HG03439 (cell line): ENCODE data around the gene IL25.
"Not testable (repeated sequence)": the region's sequence is repeated elsewhere in the genome, so short reads cannot be mapped to it uniquely, and the experiment has no call there.

Source experiments
- ATAC-seq: cut with Tn5 transposase; IDR thresholded peaks from one replicate; pipeline ENCODE4 v1.9.1; 2021; ENCODE audit warnings: mild to moderate bottlenecking, moderate library complexity; ENCODE audit not compliant: unreplicated experiment

Gene IL25

DNA sequence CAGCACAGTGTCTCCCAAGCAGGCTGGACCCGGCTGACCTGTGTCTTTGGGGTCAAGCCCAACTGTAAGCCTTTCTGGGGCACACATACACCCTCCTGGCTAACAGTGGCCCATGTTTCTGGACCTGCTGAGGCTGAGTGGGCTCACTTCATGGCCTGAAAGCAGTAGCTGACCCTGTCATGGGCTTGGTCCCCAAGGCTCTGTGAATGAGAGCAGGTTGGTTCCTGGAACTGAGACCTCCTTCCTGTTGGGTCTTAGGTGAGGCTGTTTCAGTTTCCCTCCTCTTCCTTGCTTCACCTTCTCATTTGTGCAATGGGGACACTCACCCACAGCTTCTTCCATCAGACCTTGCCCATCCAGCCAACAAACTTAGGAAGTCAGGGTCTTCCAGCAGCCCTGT, 744 bp upstream of the IL25 start:
- no peak for ATAC-seq

DNA sequence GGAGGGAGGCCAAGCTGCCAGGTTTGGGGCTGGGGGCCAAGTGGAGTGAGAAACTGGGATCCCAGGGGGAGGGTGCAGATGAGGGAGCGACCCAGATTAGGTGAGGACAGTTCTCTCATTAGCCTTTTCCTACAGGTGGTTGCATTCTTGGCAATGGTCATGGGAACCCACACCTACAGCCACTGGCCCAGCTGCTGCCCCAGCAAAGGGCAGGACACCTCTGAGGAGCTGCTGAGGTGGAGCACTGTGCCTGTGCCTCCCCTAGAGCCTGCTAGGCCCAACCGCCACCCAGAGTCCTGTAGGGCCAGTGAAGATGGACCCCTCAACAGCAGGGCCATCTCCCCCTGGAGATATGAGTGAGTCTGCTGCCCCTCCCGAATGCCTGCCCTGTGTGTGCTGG, 432 bp downstream of the IL25 start:
- no peak for ATAC-seq

DNA sequence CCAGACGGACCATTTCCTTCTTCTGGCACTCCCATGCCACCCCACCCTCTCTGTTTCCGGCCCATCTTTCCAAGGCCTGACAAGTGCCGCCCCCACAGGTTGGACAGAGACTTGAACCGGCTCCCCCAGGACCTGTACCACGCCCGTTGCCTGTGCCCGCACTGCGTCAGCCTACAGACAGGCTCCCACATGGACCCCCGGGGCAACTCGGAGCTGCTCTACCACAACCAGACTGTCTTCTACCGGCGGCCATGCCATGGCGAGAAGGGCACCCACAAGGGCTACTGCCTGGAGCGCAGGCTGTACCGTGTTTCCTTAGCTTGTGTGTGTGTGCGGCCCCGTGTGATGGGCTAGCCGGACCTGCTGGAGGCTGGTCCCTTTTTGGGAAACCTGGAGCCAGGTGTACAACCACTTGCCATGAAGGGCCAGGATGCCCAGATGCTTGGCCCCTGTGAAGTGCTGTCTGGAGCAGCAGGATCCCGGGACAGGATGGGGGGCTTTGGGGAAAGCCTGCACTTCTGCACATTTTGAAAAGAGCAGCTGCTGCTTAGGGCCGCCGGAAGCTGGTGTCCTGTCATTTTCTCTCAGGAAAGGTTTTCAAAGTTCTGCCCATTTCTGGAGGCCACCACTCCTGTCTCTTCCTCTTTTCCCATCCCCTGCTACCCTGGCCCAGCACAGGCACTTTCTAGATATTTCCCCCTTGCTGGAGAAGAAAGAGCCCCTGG, 3.1 kb downstream of the IL25 start:
- no peak for ATAC-seq

DNA sequence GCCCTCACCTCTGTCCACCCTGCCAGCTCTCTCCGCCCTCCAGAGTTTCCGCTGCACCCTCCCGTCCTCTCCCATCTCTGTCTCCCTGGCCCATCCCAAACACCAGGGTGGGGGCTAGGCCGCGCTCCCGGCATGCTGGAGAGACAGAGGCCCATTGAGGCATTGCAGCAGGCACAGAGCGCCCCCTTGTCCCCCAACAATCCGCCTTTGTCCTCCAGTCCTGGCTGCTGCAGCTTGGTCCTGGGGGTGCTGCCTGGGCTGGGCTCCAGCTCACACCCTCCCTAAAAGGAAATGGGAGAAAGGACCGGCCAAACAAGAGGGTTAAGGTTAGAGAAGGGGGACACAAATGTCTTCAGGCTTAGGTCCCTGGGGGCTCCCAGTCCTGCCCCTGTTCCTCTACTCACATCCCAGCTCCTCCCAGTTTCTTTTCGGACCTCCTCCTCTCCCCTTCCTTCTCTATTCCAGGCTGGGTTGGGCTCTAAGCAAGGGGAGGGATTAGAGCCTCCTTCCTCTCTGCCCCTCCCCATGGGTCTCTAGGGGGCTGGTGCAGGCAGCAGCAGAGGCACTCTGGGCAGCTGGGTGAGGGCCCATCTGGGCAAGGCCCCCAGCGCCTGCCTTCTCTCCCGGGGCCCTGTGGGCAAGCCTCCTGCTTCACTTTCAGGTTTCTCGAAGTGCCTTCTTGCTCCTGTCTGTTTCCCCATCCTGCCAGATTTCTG, 4.0 kb downstream of the IL25 start, which contains the start of gene CMTM5:
Gene CMTM5, plus strand, starts transcription at position 565 of the 716 bp plus-strand sequence. CDS start 206 bp downstream, outside the sequence.
- no peak for ATAC-seq

DNA sequence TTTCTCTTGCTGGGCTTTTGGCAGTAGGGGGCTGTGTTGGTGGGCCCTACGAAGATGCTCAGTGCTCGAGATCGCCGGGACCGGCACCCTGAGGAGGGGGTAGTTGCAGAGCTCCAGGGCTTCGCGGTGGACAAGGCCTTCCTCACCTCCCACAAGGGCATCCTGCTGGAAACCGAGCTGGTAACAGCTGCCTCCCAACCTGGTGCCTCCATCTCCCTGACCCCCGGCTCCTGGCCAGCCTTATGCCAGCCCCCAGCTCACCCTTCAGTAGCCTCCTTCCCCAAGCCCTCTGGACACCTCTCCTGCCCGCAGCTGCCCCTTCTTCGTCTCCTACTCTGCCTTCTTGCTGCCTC, 4.6 kb downstream of the IL25 start:
- no peak for ATAC-seq

DNA sequence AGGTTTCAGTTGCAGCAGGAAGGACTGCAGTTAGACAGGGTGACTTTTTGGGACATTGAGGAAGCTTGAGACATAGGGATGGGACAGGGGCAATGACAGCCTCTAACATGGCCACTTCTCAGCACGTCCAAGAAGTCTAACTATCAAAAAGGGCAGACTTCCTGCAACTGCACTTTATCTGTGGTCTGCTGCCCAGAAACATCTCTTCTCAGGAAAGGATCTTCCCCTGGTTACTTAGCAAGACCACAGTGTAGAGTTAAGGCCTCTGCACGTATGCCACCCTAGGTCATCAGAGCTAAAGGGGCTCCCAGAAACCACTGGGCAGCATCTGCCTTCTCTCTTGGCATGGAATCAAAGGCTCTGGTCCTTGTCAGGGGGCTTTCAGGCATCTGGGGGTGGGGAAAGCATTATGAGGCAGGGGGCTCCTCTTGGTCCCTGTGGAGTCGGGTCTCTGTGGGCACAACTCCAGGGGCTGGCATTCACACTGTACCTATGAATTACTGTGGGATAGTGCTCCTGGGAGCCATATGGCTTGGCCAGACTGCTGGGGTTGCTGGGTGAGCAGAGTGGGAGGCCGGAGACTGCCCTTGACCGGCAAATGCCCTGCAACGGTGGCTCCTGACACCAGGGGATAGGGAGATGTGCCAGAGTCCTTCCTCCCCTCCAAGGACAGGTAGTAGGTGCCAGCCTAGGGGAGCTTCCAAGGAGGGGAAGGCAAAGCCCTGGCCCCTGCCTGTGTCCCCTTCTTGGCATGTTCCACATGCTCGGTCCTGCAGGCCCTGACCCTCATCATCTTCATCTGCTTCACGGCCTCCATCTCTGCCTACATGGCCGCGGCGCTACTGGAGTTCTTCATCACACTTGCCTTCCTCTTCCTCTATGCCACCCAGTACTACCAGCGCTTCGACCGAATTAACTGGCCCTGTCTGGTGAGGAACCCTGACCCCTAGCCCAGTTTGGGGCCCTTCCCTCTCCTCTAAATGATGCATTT, 5.3 kb downstream of the IL25 start:
- ATAC-seq: no peak

DNA sequence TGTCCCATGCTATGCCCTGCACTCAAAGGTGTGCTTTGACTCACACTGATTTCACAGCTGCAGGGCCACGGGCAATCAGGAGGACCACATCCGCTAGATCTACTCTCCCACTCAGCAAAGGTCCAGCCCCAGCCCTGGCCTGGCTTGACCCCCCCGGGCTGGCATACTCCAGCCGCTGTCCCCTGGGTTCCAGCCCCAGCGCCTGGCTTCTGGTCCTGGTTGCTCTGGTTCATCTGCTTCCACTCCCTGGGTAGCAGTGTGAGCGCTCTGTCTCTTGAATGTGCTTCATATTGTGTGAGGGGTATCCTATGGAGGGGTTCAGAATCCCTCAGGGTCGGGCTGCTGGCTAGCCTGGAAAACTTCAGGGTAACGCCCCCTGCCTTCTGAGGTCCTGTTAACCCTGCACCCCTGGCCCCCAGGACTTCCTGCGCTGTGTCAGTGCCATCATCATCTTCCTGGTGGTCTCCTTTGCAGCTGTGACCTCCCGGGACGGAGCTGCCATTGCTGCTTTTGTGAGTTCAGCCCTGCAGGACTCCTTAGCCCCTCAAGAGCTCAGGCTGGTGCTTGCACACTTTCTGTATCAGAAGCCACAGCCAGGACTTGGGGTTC, 6.1 kb downstream of the IL25 start:
- ATAC-seq: no peak

DNA sequence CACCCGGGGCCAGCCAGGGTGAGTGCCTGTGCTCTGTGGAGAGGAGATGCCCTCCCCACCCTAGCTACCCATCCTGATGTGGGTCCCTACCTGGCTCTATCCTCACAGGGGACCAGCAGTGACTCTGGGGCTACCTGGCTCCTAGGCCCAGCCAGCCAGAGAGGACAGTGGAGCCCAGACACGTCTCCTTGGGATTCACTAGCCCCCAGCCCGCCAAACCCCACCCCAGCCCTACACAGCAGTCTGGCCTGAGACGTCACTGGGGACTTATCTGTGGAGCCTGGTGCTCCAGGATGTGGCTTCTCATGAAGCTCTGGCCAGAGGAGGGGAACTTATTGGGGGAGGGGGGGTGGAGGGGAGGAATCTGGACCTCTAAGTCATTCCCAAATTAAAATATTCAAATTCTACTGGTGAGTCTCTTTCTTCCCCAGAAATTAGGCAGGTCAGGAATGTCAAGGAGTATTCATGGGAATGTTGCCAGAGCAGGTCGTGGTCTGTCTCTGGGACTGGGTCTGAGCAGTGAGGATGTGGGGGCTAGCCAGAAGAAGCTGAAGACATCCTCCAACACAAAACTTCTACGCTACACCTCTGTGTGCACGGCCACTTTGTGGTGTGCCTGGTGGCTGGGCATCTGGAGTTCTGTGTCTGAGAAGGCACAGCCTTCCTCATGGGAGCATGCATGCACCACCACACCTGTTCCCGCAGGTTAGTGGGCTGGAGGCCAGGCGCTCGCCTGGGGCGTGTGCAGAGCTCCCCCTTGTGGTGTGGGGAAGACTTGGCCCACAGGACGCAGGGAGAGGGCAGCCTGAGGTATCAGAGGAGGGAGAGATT, 7.0 kb downstream of the IL25 start:
- no peak for ATAC-seq

DNA sequence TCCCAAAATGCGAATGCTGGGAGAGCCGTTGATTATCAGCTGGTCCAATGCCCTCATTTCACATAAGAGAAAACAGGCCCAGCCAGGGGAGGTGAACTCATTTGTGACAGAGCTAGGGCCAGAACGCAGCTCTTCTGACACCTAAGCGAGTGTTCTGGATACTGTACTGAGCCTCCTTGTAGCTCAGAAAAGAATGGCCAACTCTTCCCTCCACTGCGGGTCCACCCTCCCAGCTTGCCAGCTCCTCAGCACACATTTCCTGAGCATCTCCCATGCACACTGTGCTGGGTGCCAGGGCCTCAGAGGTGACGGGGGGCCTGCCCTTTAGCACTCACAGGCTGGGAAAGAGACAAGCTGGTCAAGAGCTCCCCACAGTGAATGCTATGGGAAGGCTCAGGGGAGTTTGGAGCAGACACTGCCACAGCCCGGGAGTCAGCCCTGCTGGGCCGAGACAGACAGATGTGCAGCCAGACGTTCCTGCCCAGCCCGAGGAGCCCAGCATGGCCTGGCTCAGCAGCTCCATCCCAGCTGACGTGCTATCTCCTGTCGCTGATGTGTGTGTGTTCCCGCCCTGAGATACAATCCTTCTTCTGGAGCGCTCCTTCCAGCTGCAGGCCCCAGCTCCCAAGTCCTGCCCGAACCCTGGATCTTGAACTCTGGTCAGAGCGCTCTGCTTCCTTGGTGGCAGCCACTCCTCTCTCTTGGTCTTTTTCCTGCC, 7.7 kb downstream of the IL25 start:
- no peak for ATAC-seq

DNA sequence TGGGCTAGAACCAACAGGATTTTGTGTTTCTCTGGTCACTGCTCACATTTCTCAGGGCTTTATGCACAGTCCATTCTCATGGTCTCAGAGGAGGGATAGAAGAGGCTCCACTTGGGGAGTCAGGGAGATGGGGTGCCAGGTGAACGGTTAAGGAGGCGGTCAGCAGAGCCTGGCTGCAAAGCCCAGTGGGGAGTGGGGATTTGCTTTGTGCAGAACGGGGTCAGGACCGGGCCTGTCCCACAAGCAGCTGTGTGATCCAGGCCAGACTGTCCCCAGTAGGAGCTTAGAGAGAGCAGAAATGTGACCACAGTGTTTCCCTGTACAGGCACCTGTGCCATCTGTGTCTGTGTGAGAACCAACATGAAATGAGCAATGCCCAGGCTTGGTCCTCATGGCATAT, 8.4 kb downstream of the IL25 start:
- ATAC-seq: no peak

DNA sequence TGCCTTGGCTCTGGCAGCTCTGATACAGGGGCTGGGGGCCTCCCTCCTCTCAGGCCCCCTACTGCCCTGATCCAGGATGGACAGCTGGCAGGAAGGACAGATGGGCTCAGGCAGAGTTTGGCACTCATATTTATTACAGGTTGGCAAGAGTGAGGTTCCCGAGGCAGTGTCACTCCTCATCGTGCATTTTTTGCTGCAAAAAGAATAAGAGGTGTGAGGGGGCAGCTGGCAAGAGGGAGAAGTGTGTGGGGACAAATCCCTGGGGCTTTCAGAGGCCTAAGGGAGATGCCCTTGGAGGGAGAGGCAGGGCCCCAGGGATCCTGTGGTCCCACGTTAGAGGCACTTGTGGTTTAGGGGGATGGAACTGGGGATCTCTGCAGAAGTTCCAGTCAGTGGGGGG, 9.3 kb downstream of the IL25 start:
- ATAC-seq: no peak

DNA sequence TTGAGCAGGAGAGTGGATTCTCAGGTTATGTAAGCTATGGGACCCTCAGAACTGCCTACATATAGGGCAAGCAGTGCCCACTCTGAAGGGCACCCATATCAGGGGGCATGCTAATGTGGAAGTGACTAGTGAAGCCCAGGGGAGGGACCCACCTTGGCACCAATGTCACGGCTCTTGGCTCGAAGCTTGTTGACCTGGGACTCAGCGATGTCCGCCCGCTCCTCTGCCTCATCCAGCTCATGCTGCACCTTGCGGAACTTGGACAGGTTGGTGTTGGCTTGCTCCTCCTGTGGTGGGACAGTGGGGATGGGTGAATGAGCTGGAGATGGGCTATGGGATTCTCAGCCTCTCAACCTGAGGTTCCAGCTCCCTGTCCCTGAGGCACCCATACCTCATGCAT, 9.7 kb downstream of the IL25 start:
- ATAC-seq: no peak

DNA sequence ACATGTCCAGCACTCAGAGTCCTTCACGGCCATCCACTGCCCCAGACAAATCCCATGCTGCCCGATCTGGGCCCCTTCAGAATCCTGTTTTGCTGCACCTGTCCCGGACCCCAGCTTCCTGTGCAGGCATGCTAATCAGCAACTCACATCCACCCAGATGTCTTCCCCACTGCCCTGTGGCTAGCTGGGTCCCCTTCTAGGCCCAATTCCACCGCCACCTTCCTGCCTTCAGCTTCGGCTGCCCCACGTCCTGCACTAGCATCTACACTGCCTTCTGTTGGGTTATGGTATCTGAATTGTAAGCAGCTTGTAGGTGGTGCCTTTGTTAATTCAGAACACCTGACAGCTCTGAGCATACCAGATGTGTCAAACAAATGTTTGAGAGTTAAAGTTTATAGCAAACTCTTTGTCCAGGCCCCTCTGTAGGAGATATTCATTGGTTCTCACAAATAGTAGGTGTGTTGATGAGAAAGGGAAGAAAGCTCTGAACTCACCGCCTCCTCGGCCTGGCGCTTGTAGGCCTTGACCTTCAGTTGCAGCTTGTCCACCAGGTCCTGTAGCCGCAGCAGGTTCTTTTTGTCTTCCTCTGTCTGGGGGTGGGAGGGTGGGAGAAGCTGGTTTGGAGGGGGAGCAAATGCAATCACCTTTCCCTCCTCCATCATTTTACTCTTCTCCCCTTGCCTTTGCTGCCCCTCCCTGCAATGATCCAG, 10.3 kb downstream of the IL25 start:
- no peak for ATAC-seq

DNA sequence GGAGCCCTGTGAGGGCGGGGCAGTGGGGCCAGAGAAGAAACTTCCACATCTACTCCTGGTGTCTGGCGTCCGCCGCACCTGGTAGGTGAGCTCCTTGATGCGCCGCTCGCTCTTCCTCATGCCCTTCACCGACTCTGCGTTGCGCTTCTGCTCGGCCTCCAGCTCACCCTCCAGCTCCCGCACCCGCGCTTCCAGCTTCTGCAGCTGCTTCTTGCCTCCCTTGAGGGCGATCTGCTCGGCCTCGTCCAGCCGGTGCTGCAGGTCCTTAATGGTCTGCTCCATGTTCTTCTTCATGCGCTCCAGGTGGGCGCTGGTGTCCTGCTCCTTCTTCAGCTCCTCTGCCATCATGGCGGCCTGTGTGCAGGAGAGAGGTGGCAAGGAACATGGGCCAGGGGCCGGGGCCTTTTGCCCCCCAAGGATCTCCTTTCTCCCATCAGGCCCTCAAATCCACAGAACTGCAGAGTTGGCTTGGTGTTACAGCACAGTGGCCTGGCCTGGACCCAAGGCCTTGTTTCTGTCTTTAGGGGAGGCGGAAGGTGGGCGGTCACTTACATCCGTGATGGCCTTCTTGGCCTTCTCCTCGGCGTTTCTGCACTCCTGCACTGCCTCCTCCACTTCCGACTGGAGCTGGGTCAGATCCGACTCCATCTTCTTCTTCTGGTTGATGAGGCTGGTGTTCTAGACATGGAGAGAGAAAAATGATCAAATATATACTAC, 11.9 kb downstream of the IL25 start:
- ATAC-seq: no peak

DNA sequence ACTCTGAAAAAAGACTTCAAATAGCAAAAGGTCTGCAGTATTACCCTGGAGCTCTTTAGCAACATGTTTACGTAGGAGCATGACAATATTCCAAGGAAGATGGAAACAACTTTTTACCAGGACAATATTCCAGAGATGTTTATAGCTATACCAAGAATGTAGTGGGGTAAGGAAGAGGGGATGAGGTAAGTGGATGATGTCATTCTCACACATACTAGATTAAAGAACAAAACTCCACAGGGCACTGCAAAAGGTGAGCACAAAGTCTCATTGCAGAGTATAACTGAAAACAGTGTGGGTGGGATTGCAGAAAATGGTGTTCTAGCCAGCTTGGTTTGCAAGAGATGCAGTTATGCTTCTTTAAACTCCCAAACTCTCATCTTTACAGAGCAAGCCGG, 12.6 kb downstream of the IL25 start:
- no peak for ATAC-seq

DNA sequence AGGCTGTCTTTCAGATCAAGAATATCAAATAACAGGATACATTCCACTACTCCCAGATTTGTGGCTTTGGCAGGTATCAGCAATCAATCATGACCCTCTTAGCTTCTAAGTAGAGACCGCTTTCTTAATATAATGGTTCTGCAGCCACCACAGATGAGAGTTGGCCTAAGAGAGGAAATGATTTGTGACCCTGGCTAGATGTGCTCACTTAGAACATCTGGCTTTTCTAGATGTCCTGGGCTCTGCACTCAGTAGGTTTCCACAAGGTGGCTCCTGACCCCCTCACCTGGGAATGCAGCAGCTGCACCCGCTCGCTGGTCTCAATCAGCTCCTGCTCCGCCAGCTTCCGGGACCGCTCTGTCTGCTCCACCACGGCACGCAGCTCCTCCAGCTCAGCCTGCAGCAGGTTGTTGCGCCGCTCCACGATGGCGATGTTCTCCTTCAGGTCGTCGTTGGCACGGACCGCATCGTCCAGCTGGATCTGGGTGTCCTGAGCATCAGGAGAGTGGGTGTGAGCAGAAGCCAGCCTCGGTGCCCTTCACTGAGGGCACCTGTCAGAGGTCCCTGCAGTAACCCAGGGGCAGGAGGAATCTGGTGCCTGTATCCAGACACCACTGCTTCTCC, 13.1 kb downstream of the IL25 start:
- ATAC-seq: no peak

DNA sequence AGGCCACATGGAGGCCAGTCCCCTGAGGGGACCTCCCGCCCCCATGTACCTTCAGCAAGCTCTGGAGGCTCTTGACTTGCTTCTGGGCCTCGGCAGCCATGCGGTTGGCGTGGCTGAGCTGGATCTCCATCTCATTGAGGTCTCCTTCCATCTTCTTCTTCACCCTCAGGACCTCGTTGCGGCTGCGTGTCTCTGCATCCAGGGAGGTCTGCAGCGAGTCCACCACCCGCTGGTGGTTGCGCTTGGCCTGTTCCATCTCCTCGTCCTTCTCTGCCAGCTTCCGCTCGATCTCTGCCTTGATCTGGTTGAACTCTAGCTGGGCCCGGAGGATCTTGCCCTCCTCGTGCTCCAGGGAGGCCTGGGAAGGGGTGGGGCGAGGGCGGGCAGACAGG, 13.7 kb downstream of the IL25 start:
- not testable (repeated sequence) for ATAC-seq

DNA sequence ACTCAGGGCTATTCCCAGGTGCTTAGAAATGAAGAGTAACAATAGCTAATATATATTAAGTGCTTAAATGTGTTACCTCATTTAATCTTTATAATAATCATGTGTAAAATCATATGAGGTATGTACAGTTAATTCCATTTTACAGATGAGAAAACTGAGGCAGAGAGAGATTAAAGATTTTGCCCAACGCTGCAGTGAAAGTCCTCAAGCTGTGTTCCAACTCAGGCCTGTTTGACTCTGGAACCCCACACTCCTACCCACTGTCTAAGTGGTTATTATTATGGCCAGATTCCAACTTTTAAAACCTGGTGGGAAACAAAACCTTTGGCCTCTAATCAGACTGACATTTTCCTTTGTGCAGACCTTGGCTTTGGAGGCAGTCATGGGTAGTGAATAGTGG, 14.4 kb downstream of the IL25 start:
- ATAC-seq: no peak
